ENCODE measurements around the gene DCST2.

- TF ChIP-seq POLR2AphosphoS5 (IDR thresholded peaks at IDR 0.05; ENCODE audit: low read depth, low read length) (no peak), POLR2A (IDR thresholded peaks at IDR 0.05; ENCODE audit: low read depth, low read length) (no peak), TAF1 (IDR thresholded peaks at IDR 0.05; ENCODE audit: borderline replicate concordance, low read depth, low read length) (no peak)
Observed at GRCh38 chr1:155017946-155018316, 15.7 kb downstream of the DCST2 start.

Measured in GM12892 (cell line).